Myocyte (in vitro differentiated cells): ENCODE measurements around the gene KDM8. TPM values are rescaled to one million over a fixed set of nuclear protein-coding genes. Genes with fewer than 3 reads are reported as not detected.

Source experiments
- DNase-seq: peaks from one replicate; pipeline ENCODE4 v3.0.0-alpha.2; 2012; ENCODE audit warnings: low read depth
- polyA plus RNA-seq: library from polyadenylated mRNA; unstranded; fragments of >200 nt; gene quantifications from one replicate; pipeline ENCODE4 v1.2.1, GENCODE V29; 2012; ENCODE audit warnings: missing spikeins
- total RNA-seq: library from RNA; depleted of rRNA; stranded (reverse); fragments of >200 nt; gene quantifications from 2 replicates; pipeline ENCODE4 v1.2.3, GENCODE V29; 2014

Gene KDM8
- 4.3 and 7.2 TPM in 2 replicates for total RNA-seq
- 3.6 TPM for polyA plus RNA-seq

- peak; percentile 100 for DNase-seq
Measured at GRCh38 chr16:27203507-27204311, at the start of gene KDM8. KDM8 (plus strand) TSS chr16:27203526; CDS start chr16:27210124, 6,598 bp downstream.

- peak; percentile 40 for DNase-seq
Measured at GRCh38 chr16:27154705-27155521, 48.4 kb upstream of the KDM8 start.

GRCh38 chr16:27156579-27156978 lies 46.7 kb upstream of the KDM8 start:
- no peak for DNase-seq

GRCh38 chr16:27161398-27161797 lies 41.9 kb upstream of the KDM8 start:
- no peak for DNase-seq

- DNase-seq, result no peak
Measured at GRCh38 chr16:27164352-27164751, 39.0 kb upstream of the KDM8 start.

- no peak for DNase-seq
Measured at GRCh38 chr16:27165576-27165975, 37.8 kb upstream of the KDM8 start.

DNA sequence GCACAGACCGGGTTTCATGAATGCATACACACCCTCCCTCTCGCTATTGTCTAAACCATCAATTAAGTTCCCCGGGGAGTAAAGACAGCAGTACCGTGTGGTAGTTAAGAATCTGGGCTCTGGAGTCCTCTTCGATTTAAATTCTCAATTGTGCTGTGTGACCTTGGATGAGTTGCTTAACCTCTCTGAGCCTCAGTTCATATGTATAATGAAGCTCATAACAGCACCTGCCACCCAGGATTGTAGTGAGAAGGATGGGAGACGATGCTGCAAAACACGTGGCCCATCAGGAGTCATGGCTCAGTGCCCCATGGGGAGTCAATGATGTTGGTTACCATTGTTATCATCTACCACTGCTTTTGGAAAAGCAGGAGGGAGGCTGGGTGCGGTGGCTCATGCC lies 34.5 kb upstream of the KDM8 start:
- DNase-seq, result no peak

GRCh38 chr16:27169511-27170071 lies 33.7 kb upstream of the KDM8 start:
- peak; percentile 34 for DNase-seq

GRCh38 chr16:27171584-27171983 lies 31.7 kb upstream of the KDM8 start:
- DNase-seq, result no peak

DNA sequence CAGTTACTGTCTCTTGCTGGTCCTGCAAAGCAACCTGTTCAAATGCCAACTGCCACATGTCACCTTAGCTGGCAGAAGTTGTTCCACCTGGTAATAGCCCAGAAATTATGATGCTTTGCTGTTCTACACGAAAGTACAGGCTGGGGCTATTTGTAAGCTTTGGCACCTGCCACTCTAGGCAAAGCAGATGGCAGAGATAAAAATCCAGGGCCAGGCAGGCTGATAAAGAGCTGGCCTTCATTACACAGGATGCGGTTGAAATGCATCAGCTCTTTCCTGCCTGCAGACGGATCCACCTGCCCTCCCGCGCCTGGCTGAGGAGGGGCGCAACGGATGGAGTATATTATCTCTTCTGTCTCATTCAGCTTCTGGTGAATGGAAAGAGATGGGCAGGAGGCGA lies 29.3 kb upstream of the KDM8 start:
- DNase-seq, result no peak

DNA sequence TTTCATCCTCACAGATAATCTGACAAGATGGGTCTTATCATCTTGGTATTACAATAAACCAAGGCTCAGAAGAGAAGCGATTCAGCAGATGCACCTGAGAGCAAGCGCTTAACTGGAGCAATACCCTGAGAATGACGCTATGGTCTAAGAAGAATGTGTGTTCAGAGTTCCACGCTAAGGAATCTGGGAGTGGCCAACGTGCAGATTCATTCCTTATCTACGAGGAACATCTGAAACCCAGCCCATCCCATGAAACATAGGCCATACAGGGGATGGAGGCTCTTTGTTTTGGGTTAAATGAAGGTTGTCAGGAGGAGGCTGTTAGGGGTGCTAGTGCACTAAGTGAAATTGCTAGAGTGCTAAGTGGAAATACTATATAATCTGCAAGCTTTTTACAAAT lies 28.5 kb upstream of the KDM8 start:
- DNase-seq, result no peak

DNA sequence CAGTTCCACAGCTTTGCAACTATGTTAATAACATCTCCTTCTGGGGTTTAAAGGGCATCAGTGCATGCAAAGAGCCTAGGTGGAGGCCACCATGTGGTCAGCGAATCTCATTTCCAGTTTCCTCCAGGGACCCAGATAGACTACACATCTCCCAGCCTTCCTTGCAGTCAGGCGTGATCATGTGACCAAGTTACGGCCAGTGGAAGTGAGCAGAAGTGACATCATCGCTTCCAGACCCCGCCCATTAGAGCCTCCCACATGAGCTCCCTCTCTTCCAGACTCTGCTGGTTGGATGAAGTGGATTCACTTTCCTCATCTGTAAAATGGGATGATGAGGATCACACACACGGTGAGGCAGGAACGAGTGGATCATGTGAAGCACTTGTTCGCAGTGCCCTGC lies 27.4 kb upstream of the KDM8 start:
- no peak for DNase-seq

GRCh38 chr16:27177031-27177774 lies 26.1 kb upstream of the KDM8 start:
- DNase-seq, result no peak

DNA sequence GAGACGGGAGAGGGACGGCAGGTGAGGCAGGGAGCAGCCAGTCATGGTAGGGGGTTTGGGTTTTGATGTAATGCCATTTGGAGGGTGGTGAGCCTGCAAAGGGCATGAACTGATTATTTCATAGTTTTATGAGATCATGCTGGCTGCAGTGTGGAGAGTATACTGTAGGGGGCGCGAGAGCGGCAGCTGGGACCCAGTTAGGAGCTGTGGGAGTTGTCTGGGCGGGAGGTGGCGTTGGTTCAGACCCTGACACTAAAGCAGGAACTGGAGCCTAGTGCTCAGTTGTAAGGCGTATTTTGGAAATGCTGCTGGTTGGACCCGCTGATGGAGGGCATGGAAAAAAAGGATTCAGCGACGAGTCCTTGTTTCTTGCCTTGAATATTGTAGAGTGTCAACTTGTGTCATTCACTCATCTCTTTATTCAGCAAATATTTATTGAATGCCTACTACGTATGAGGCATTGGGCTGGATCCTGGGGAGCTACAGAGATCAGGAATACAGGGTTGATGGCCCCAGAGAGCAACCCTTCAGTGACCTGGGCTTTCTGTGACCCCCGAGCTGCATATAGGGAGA lies 23.7 kb upstream of the KDM8 start:
- peak; percentile 70 for DNase-seq

DNA sequence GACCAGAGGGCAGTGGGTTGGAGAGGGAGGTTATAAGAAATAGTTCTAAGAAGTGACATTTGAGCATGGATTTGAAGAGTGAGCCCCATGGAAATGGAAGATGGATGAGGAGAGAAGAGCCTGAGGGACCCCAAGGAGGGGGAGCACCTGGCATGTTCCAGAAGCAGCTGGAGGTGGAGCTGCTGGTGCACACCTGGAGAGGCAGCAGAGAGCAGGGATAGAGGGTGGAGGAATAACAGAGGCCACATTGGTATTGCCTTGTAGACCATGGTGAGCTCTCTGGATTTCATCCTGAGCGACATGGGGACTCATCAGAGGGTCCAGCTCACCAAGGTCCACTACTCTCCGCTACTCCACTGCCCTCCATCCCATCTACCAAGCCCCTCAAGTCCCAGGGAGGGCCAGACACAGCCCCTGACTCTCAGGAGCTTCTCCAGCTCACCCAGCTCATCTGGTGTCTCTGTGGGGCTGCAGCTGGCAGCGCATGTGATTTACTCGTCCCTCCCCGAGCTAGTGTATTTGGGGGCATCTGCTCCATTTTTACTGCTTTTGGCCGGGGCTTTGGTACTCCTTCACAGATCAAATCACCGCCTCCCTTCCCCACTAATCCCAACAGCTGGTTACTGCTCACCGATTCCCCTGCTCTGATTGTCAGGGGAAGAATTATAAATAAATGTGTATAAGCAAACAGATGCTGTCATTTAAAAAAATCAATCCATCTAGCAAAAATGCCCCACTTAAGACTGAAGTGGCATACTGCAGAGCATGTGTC lies 22.1 kb upstream of the KDM8 start:
- DNase-seq, result no peak

DNA sequence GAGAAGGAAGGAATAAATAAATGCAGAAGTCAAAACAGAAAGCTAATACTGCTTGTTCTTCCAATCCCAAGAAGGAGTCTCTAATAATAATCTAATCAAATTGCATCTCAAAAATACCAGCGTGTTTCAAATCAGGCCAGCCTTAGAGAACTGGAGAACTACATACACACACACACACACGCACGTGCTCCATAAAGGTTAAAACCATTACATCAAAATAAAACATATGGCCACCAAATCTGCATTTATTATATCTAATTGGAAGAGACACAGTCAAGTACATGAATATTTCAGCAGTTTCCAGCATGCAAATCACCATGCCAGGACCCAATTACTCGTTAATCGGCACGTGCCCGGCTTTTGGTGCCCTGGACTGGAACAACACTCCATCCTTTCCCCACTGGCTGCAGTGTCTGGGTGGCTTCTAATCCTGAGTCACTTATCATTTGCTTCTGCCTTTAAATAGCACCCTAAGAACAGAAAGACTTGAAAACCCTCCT lies 20.4 kb upstream of the KDM8 start:
- no peak for DNase-seq

DNA sequence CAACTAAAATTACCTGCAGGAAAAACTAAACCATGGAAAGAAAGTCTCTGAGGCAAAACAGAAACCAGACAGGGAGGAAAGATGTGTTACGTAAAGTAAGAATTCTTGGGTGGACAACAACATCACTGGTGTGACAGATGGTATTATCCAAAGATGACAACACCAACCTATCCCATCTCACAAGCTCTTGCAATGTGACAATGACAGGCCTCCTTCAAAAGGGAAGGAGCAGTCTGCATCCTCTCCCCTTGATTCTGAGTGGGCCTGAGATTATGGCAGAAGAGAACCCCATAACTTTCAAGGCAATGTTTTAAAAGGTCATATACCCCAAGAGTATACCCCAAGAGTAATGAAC lies 17.6 kb upstream of the KDM8 start:
- DNase-seq, result no peak

DNA sequence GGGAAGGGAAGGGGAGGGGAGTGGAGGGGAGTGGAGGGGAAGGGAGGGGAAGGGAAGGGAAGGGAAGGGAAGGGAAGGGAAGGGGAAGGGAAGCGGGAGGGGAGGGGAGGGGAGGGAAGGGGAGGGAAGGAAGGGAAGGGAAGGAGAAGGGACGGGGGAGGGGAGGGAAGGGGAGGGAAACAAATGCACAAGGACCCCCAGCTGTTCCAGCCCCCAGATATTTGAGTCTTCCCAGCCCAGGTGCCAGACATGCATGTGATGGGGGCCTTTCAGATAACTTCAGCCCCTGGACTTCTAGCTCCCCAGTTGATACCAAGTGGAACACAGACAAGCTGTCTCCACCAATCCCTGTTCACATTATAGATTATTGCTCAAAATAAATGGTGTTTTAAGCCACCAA lies 14.7 kb upstream of the KDM8 start:
- DNase-seq, result no peak

DNA sequence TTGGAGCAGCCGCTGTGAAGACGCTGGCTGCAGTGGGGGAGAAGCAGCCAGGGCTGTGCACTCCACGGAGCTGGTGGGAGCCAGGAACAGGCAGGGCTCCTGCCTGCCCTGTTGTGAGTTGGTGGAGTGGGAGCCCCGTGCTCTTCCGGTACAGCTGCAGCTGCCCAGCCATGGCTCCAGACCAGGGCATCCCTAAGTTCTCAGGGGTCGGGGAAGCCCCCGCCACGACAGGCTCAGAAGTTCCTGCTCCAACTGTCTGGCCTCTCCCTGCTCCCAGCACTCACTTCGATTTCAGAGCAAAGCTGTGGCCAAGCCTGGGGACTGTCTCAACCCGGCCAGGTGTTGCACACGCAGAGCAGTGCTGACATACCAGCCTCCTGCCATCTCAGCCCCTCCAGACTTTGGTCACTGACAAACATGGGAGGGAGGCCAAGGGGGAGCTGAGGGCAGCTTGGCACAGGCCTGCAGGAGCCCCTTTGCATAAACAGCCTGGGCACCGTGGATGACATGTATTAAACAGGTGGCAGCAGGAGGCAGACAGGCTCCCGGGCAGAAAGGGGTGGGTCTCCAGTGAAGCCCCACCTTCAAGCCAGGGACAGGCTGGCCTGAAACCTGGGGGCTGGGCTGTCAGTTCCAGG lies 13.9 kb upstream of the KDM8 start:
- DNase-seq, result peak; percentile 53
